SK-N-MC (cell line): Measurements from ENCODE around the gene TTN.

Source experiments
- DNase-seq: peaks from one replicate; pipeline ENCODE4 v3.0.0-alpha.2; 2011; ENCODE audit warnings: low read depth, low spot score
- H3K27ac ChIP-seq: fragments of 200-600 bp; sonication (generic); 2 replicates; pipeline ENCODE4 v1.5.1; 2016; ENCODE audit warnings: mixed run types
- H3K36me3 ChIP-seq: fragments of 200-600 bp; sonication (generic); 2 replicates; pipeline ENCODE4 v1.6.1; 2017; ENCODE audit warnings: antibody characterized with exemption, low read length, mixed read lengths; ENCODE audit not compliant: insufficient read depth
- H3K4me3 ChIP-seq: fragments of 200-600 bp; sonication (generic); 2 replicates; pipeline ENCODE4 v1.5.1; 2016
- H3K9ac ChIP-seq: fragments of 200-600 bp; sonication (generic); 2 replicates; pipeline ENCODE4 v1.8.0; 2017; ENCODE audit warnings: mixed run types, mixed read lengths; ENCODE audit not compliant: insufficient read length
- H3K9me3 ChIP-seq: fragments of 200-600 bp; sonication (generic); 2 replicates; pipeline ENCODE4 v1.6.1; 2017; ENCODE audit warnings: low read depth, mild to moderate bottlenecking, antibody characterized with exemption, low read length, moderate library complexity, mixed read lengths
- EZH2 ChIP-seq: fragments of 200-600 bp; sonication (generic); IDR thresholded peaks from one replicate; pipeline ENCODE4 v1.6.1; 2017; ENCODE audit warnings: antibody characterized with exemption
- FOXP2 ChIP-seq: optimal IDR thresholded peaks from 2 replicates; pipeline ENCODE3; 2011; ENCODE audit warnings: mild to moderate bottlenecking, moderate library complexity; ENCODE audit not compliant: insufficient read depth; ENCODE audit errors: extremely low read length, control extremely low read depth
- POLR2AphosphoS5 ChIP-seq: IDR thresholded peaks from 2 replicates; pipeline ENCODE4 v1.6.1; 2012; ENCODE audit warnings: mild to moderate bottlenecking, low read depth, low read length, borderline replicate concordance

The TTN gene

DNA sequence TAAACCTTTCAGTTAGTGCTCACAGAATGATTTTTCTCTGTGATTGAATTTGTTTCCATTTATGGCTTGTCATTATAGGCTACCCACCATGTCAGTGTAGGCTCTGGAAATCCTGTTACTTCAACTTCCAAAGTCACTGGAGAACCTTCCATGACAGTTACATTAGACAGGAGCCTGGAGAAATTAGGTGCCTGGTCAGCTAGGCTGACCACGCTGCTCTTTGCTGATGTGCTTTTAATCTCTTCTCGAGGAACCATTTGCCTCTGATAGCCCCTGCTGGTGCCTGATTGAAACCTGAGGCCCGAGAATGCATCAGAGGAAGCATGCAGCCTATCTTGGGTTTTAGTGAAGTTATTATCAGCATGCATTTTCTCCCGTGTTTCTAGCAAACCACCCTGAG, 29.6 kb upstream of the TTN start:
- no peak for DNase-seq
- no peaks in the 10 kb centered on the region for H3K36me3 ChIP-seq
- H3K27ac ChIP-seq, result no peak overlapping the region
- TF ChIP-seq EZH2 (no peak), POLR2AphosphoS5 (no peak)
- H3K4me3 ChIP-seq, result no peak overlapping the region
- no peak overlapping the region for H3K9ac ChIP-seq
- H3K9me3 ChIP-seq, result no peaks in the 10 kb centered on the region

- TF ChIP-seq FOXP2, result no peak
- TF ChIP-seq EZH2, result no peak
- TF ChIP-seq POLR2AphosphoS5, result no peak
- Histone ChIP-seq H3K9ac (no peak overlapping the region), H3K9me3 (no peaks in the 10 kb centered on the region), H3K27ac (no peak overlapping the region), H3K4me3 (no peak overlapping the region), H3K36me3 (no peaks in the 10 kb centered on the region)
- DNase-seq, result no peak
These were observed 26.9 kb upstream of the TTN start for GRCh38 chr2:178834086-178834485.

GRCh38 chr2:178833382-178833781, 26.2 kb upstream of the TTN start:
- Histone ChIP-seq H3K9ac (no peak overlapping the region), H3K36me3 (no peaks in the 10 kb centered on the region), H3K9me3 (no peaks in the 10 kb centered on the region), H3K27ac (no peak overlapping the region), H3K4me3 (no peak overlapping the region)
- DNase-seq, result no peak
- TF ChIP-seq FOXP2 (no peak), POLR2AphosphoS5 (no peak), EZH2 (no peak)

- Histone ChIP-seq H3K36me3 (no peaks in the 10 kb centered on the region), H3K9ac (no peak overlapping the region), H3K4me3 (no peak overlapping the region), H3K27ac (no peak overlapping the region), H3K9me3 (no peaks in the 10 kb centered on the region)
- TF ChIP-seq EZH2, result no peak
- no peak for TF ChIP-seq FOXP2
- TF ChIP-seq POLR2AphosphoS5, result no peak
- DNase-seq, result no peak
These were observed 23.2 kb upstream of the TTN start for GRCh38 chr2:178830451-178830850.

GRCh38 chr2:178829981-178830380, 22.8 kb upstream of the TTN start:
- TF ChIP-seq POLR2AphosphoS5 (no peak), EZH2 (no peak), FOXP2 (no peak)
- H3K27ac ChIP-seq, result no peak overlapping the region
- no peaks in the 10 kb centered on the region for H3K9me3 ChIP-seq
- no peak overlapping the region for H3K9ac ChIP-seq
- no peak for DNase-seq
- H3K36me3 ChIP-seq, result no peaks in the 10 kb centered on the region
- no peak overlapping the region for H3K4me3 ChIP-seq

- Histone ChIP-seq H3K9me3 (no peaks in the 10 kb centered on the region), H3K27ac (no peak overlapping the region), H3K9ac (no peak overlapping the region), H3K36me3 (no peaks in the 10 kb centered on the region), H3K4me3 (no peak overlapping the region)
- DNase-seq, result no peak
- TF ChIP-seq FOXP2, result no peak
- TF ChIP-seq EZH2, result no peak
- TF ChIP-seq POLR2AphosphoS5, result no peak
These were observed 22.2 kb upstream of the TTN start for GRCh38 chr2:178829299-178829960.

DNA sequence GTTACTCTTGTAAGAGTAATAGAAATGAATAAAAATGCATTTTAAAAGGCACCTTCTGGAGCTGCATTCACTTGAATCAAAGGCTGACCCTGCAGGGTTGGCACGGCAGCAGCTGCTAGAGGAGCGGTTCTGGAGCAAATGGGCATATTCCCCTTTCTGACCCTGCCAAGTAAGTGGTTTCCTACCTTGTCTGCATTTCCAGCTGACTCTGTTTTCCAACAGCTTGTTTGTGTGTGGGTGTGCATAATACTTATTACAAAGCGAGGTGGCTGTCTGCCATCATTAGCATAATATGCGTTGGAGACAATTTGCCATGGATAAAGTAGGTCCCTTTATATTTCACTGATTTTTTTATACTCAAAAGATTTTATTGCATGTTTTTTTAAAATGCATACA, 21.3 kb upstream of the TTN start:
- H3K9me3 ChIP-seq, result no peaks in the 10 kb centered on the region
- DNase-seq, result no peak
- no peak overlapping the region for H3K27ac ChIP-seq
- no peak overlapping the region for H3K4me3 ChIP-seq
- TF ChIP-seq POLR2AphosphoS5 (no peak), FOXP2 (no peak), EZH2 (no peak)
- H3K36me3 ChIP-seq, result no peaks in the 10 kb centered on the region
- no peak overlapping the region for H3K9ac ChIP-seq

GRCh38 chr2:178827739-178828485, 20.7 kb upstream of the TTN start:
- Histone ChIP-seq H3K36me3 (no peaks in the 10 kb centered on the region), H3K4me3 (no peak overlapping the region), H3K9ac (no peak overlapping the region), H3K27ac (no peak overlapping the region), H3K9me3 (no peaks in the 10 kb centered on the region)
- DNase-seq, result no peak
- TF ChIP-seq FOXP2 (no peak), EZH2 (no peak), POLR2AphosphoS5 (no peak)
